Suppressor macrophage treated with lipopolysaccharide for 1 hour (primary cell): ENCODE results near the gene DBX1.
"Not testable (repeated sequence)": the region's sequence is repeated elsewhere in the genome, so short reads cannot be mapped to it uniquely, and the experiment has no call there.

Experiments used
- DNase-seq, 3 donors: peaks; one replicate each; pipeline ENCODE4 v3.0.0-alpha.2; 2020 to 2022

The DBX1 gene

GRCh38 chr11:20161230-20161918 is 1.1 kb upstream of the DBX1 start:
- DNase-seq = no peak

- no peak for DNase-seq
Measured at GRCh38 chr11:20159466-20160381, 551 bp downstream of the DBX1 start.

- peak in 2 of 3 donors; percentile 36 to 62 for DNase-seq
Measured at GRCh38 chr11:20158597-20159257, 1.5 kb downstream of the DBX1 start.

- no peak for DNase-seq
Measured at GRCh38 chr11:20157728-20158127, 2.5 kb downstream of the DBX1 start.

GRCh38 chr11:20156876-20157613 is 3.2 kb downstream of the DBX1 start:
- peak in 2 of 3 donors; percentile 23 for DNase-seq

- peak; percentile 30 to 63 (median 51) for DNase-seq
Measured at GRCh38 chr11:20156280-20156875, 3.9 kb downstream of the DBX1 start.

- no peak for DNase-seq
Measured at GRCh38 chr11:20155683-20156279, 4.5 kb downstream of the DBX1 start.

GRCh38 chr11:20154381-20154780 is 5.9 kb downstream of the DBX1 start:
- DNase-seq = no peak

GRCh38 chr11:20138707-20139106 is 21.6 kb downstream of the DBX1 start:
- DNase-seq = no peak

- no peak for DNase-seq
Measured at GRCh38 chr11:20137637-20138036, 22.6 kb downstream of the DBX1 start.

- no peak for DNase-seq
Measured at GRCh38 chr11:20134991-20135736, 25.1 kb downstream of the DBX1 start.

- DNase-seq = no peak
Measured at GRCh38 chr11:20132667-20133039, 27.6 kb downstream of the DBX1 start.

GRCh38 chr11:20131788-20132666 is 28.2 kb downstream of the DBX1 start:
- DNase-seq = peak; percentile 55 to 69 (median 66)

GRCh38 chr11:20129665-20130064 is 30.6 kb downstream of the DBX1 start:
- no peak for DNase-seq

GRCh38 chr11:20128528-20128825 is 31.8 kb downstream of the DBX1 start:
- DNase-seq = not testable (repeated sequence)

- DNase-seq = peak; percentile 69 to 79 (median 75)
Measured at GRCh38 chr11:20127671-20128527, 32.4 kb downstream of the DBX1 start.

GRCh38 chr11:20126724-20127123 is 33.6 kb downstream of the DBX1 start:
- no peak for DNase-seq

- peak in 1 of 3 donors; percentile 13 for DNase-seq
Measured at GRCh38 chr11:20125927-20126326, 34.3 kb downstream of the DBX1 start.

GRCh38 chr11:20122131-20122530 is 38.1 kb downstream of the DBX1 start:
- no peak for DNase-seq
